ENCODE results near the gene KCTD11. TPM values are rescaled to one million over a fixed set of nuclear protein-coding genes. Genes with fewer than 3 reads are reported as not detected.

The KCTD11 gene
- total RNA-seq, result 7.0 TPM

DNA sequence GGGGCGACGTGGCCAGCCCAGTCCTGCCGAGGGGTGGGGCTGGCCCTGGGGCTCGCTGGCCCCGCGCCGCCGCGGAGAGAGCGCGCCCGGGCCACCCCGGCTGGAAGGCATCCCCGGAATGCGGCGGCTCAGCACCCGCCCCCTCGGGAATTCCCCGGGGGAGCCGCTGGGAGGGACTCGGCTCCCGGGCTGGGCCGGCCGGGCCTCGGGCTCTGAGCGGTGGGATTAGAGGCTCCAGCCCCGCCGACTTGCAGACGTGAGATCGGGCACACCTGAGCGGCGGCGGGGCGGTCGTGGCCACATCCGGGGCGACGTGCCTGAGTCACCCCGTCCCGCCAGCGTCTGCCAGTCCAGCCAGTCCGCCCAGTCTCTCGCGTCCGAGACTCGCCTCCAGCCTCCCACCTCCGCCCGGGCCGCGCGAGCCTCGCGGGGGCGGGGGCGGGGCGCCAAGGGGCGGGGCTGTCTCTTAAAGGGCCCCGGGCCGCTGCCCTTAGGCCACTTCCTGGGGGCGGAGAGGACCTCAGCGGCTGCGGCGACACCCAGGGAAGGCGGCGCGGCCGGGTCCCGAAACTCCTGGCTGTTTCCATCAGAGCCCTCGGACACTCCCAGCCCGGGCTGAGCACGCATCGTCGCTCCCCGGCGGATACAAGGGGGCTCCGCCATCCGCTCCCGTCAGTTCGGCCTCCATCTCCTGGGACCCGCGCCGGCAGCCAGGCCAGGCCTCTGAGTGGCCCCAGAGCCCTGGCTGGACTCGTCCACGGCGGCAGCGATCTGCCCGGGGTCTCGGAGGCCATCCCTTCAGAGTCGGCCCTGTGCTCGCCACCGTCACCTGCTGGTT, at the start of gene KCTD11:
Gene KCTD11, plus strand, starts transcription at position 498 of the 838 bp plus-strand sequence.

DNA sequence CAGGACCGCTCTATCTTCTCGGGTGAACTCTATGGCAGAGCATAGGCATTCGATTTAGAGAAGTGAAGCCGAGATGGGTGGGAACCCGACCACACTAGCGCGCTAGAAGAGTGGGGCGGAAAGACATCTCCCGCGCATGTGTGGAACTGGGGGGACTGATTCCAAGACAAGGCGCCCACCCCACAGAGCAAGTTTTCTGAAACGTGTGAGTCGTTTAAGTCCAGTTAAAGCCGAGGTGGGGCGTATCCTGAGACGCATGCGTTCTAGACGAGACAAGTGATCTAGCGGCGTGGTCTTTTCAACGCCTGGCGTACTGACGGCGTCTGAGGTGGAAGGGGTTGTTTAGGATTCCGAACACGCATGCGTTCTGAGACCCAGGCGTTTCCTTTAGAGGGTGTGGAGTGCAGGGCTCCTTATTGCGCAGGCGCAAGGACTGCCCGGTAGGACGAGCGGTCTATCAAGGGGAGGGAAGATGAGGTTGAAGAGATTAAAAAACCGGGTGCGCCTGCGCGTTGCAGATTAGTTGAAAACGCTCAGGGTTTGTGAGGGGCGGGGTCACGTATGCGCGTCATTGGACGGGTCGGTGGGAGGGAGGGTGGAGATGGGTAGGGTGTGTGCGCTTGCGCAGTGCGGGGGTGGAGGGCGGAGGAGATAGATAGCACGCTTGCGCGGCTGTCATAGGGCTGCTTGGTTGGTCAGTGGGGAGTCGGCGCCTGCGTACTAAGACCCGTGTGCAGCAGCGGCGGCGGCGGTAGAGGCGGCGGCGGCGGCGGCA, 44.9 kb upstream of the KCTD11 start, which contains the start of gene EIF5A:
Gene EIF5A, plus strand, starts transcription at position 718 of the 775 bp plus-strand sequence. CDS start 2,008 bp downstream, outside the sequence.

DNA sequence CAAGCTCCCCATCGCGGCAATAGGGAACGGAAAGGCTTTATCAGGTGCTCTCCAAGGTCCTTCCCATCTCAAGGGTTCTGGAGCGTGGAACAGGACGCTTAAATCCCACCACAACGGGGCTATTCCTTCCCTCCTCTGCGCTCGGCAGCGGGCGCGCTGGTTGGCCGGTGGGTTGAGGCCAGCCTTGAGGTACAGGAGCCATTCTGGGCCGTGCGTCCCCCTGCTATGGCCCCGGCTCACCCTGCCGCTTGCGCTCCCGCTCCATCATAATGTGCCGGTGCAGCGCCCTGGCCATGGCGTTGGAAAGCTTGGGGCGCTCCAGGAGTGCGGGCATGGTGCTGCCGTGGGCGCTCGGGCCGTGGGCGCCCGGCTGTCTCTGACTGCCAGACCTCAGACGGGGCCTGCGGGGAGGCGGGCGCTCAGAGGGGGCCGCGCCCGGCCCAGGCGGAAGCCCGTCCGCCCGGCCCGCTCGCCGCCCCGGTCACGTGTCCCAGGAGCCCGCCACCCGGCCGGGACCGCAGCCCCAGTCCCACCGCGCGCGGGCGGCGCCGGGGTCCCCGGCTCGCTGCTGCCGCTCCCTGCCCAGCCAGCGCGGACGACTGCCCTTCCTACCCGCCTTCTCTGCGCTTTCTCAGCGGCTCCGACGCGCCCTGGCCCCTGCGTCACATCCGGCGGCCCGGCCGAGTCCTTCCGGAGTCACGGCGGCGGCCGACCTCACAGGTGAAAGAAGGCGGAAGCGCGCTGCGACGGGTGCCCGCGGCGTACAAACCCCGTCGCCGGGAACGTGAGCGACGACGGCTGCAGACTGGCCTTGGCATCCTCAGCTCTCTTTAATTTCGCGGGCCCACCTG, 37.0 kb upstream of the KCTD11 start, which contains the start of gene GPS2:
Gene GPS2, minus strand, starts transcription at position 642 of the 851 bp plus-strand sequence. Its CDS starts 308 bp downstream, at position 334.

DNA sequence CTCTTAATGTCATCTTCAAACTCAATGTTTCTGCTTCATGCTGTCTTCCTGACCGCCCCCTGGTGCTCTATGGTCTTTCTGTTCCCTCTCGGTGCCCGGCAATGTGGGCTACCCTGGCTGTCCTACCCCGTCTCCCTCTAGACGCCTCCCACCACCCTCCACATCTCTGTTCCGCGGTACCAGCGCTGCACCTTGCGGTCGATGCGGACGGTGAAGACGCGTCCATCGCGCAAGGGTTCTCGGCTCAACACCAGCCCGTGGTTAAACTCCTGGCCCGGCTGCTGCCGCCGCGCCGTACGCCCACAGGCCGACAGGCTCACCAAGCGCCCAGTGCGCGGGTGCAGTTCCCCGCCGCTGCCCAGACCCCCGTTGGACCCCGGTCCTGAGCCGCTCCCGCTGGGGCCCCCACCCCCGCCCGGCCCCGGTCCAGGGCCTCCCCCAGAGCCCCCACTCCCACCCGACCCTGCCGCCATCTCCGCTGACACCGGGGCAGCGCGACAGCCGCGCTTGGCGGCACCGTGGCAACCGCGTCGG, 23.1 kb upstream of the KCTD11 start, which contains the start of gene NEURL4:
Gene NEURL4, minus strand, starts transcription at position 496 of the 534 bp plus-strand sequence. Its CDS starts 23 bp downstream, at position 473.

DNA sequence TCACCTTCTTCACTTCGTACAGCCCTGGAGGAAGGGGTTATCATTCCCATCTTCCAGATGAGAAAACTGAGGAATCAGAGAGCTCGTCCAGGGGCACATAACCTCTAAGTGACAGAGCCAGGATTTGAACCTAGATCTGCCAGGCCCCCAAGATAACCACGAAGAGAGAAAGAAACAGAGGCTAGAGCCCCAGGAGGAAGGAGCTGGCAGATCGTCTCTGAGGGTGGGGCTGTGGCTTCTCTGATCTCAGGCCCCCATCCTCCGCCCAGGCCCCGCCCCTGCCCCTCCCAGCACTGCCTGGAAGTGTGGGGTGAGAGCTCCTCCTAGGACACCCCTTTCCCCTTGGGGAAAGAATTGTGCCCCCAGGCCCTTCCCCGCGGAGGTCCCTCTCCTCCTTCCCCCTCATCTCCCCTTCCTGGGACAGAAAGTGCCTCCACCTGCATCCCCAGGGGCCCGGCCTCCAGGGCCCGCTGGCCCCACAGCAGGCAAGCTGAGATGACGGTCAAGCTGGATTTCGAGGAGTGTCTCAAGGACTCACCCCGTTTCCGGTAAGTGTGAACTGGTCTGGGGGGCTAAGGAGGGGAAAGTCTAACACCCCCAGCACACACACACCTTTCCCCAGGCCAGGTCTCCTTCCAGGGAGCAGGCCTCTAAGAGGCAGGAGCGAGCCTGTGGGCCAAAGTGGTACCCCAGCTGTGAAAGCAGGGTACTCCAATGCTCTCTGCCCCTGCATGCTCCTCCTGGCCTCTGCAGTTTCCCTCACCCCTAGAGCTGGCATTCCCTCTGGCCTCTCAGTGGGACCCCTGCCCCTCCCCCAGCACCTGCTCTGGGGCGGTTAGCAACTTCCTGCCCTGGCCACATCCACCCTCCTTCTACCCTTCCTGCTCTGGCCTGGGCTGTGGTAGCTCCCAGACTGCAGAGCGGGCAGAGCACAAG, 15.5 kb upstream of the KCTD11 start, which contains the start of gene ACAP1:
Gene ACAP1, plus strand, starts transcription at position 290 of the 936 bp plus-strand sequence. Its CDS starts 206 bp downstream, at position 496.

DNA sequence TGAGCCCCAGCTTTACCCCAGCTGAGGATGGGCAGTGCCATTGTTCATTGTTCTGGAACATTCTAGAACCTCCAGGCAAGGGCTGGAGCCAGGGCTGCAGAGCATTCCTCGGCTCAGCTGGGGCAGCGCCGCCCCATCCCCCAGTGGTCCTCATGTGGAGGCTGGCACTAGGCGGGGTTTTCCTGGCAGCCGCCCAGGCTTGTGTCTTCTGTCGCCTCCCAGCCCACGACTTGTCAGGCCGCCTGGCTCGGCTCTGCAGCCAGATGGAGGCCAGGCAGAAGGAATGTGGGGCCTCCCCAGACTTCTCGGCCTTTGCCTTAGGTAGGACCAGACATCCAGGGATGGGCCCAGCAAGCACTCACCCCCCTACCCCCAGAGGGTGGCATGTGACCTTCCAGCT, 3.1 kb downstream of the KCTD11 start, which contains the start of gene TMEM95:
Gene TMEM95, plus strand, starts transcription at position 104 of the 400 bp plus-strand sequence. Its CDS starts 49 bp downstream, at position 153.

DNA sequence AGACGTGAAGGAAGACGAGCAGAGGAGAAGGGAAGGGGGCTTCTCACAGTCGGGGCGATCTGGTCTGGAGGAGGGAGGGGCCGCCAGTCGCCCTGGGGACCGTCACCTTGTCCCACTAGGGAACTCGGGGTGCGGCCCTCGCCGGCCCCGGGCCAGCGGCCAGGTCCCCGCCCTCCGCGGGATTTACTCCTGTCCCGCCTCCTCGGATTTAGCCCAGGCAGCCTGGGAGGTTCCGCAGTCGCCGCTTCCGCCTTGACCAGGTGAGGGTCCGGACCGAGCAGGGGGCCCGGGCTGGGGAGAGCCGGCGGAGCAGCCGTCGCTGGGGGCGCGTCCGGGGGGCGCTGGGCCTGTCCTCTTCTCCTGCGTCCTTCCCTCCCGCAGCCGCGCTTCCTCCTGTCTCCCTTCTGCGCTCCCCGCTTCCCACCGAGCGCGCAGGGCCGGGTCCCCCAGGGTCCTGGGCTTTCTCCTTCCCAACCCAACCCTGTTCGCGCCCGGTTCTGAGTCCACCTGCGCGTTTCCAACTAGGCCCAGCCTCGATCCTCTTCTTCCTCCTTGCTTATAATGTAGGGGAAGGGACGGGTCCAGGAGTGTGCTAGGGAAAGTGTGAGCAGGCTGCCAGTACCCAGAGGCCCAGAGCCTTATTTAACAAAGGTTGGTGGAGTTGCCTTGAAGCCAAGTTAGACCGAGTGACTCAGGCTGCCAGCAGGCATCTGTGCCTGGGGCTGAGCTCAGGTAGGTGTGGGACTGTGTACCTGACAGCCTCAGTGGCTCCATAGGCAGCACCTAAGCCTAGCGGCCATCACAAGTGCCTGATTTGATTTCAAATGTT, 29.1 kb downstream of the KCTD11 start, which contains the start of gene TNK1:
Gene TNK1, plus strand, starts transcription at position 235 of the 829 bp plus-strand sequence. CDS start 1,838 bp downstream, outside the sequence.

DNA sequence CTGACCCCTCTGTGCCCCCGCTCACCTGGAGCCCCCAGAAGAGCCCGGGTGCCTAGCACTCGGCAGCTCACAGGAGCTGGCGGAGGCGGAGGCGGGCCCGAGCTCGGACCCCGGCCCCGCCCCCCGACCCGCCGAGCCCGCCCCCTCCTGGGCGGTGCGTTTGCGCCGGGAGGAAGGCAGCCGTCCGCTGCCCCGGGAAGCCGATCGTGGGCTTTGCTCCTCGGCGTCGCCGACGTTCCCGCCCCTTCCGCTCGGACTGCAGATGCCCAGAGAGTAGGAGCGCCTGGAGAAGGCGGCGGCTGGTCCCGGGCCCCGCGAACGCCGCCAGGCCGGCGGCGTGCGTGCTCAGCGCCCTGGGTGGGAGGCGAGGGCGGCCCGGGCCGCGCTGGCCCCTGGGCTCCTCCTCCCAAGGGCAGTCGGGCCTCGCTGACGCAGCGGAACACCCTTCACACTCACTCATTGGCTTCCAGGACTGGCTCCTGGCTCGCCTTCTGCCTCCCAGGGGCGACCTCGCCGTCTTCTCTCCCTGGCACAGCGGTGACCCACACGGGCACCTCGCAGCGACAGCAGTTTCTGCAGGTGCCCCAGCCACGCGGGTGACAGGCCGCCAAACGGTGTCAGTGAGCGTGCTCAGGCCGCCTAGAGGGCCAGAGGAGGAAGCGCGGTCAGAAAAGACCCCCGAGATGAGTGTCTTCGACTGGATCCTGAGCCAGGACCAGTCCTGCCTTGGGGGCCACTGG, 42.7 kb downstream of the KCTD11 start, which contains the start of gene PLSCR3:
Gene PLSCR3, minus strand, starts transcription at position 74 of the 740 bp plus-strand sequence. CDS start 415 bp downstream, outside the sequence.

DNA sequence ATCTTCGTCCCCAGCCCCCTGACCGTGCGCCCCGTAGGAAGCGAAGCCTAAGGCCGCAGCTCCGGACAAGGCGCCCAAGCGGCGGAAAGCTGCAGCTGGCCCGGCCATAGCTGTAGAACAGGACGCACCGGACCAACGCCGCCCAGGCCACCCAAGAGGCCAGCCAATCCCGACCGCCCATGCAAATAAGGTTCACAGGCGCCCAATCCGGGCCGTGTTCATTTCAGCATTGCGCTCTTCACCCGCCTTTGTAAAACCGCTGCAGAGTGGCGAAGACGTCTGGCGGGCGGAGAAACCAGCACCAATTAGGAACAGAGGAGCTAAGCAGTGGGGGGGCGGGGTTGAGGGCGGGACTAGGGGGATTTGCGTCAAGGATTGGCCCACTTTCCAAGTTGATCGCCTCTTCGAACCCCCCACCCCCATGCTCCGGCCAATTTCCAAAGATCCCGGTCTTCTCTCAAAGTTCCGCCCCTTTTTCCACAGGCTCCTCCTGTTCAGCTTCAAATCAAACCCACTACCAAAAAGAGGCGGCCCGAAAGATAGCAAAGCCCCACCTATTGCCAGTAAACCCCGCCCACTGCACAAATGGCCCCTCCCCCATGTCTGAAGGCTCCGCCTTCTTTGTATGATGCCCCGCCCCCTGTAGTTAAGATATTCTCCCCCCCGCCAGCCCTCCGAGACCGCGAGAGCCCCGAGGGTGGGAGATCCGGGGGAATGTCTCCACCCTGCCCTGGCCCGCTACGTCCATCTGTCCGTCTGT, 52.2 kb downstream of the KCTD11 start, which contains the start of gene TMEM256:
Gene TMEM256, minus strand, starts transcription at position 121 of the 760 bp plus-strand sequence. Its CDS starts 13 bp downstream, at position 108.

Small RNAs within 50 kb of the gene (small RNA-seq; reads per million reads assigned to genes)
- not detected for gene AC026954.2 (ENCODE audit: low replicate concordance)

Other genes starting within 250 kb of the KCTD11 start
- 2.2 TPM for gene ASGR2, start 237.3 kb upstream of the KCTD11 start, total RNA-seq
- 5.5 TPM for gene ASGR1, start 172.8 kb upstream of the KCTD11 start, total RNA-seq
- gene DLG4, start 132.3 kb upstream of the KCTD11 start, total RNA-seq, result 36.0 TPM
- gene ACADVL, start 132.2 kb upstream of the KCTD11 start, total RNA-seq, result 342 TPM
- gene DVL2, start 117.6 kb upstream of the KCTD11 start, total RNA-seq, result 73.5 TPM
- 44.4 TPM for gene PHF23, start 112.7 kb upstream of the KCTD11 start, total RNA-seq
- 226 TPM for gene GABARAP, start 109.7 kb upstream of the KCTD11 start, total RNA-seq
- gene CTDNEP1, start 100.4 kb upstream of the KCTD11 start, total RNA-seq, result 77.3 TPM
- gene ELP5, start 99.9 kb upstream of the KCTD11 start, total RNA-seq, result 27.2 TPM
- 65.5 TPM for gene CLDN7, start 89.7 kb upstream of the KCTD11 start, total RNA-seq
- gene SLC2A4, start 70.4 kb upstream of the KCTD11 start, total RNA-seq, result 19.6 TPM
- 2.0 TPM for gene YBX2, start 57.5 kb upstream of the KCTD11 start, total RNA-seq
- 179 TPM for gene EIF5A, start 44.5 kb upstream of the KCTD11 start, total RNA-seq
- 30.4 TPM for gene GPS2, start 36.8 kb upstream of the KCTD11 start, total RNA-seq
- gene NEURL4, start 22.8 kb upstream of the KCTD11 start, total RNA-seq, result 31.2 TPM
- gene ACAP1, start 15.6 kb upstream of the KCTD11 start, total RNA-seq, result 4.8 TPM
- gene TMEM95, start 3.0 kb downstream of the KCTD11 start, total RNA-seq, result not detected
- gene TNK1, start 28.9 kb downstream of the KCTD11 start, total RNA-seq, result 5.5 TPM
- gene PLSCR3, start 42.4 kb downstream of the KCTD11 start, total RNA-seq, result 23.1 TPM
- gene TMEM256, start 51.9 kb downstream of the KCTD11 start, total RNA-seq, result 109 TPM
- gene NLGN2, start 55.7 kb downstream of the KCTD11 start, total RNA-seq, result 21.3 TPM
- not detected for gene SPEM1, start 68.2 kb downstream of the KCTD11 start, total RNA-seq
- not detected for gene SPEM2, start 73.5 kb downstream of the KCTD11 start, total RNA-seq
- not detected for gene SPEM3, start 76.7 kb downstream of the KCTD11 start, total RNA-seq
- 5.0 TPM for gene TMEM102, start 83.3 kb downstream of the KCTD11 start, total RNA-seq
- gene FGF11, start 87.3 kb downstream of the KCTD11 start, total RNA-seq, result 4.8 TPM
- gene CHRNB1, start 92.9 kb downstream of the KCTD11 start, total RNA-seq, result 21.4 TPM
- 31.0 TPM for gene ZBTB4, start 127.5 kb downstream of the KCTD11 start, total RNA-seq
- gene SLC35G6, start 129.3 kb downstream of the KCTD11 start, total RNA-seq, result not detected
- gene POLR2A, start 132.2 kb downstream of the KCTD11 start, total RNA-seq, result 118 TPM
- gene TNFSF12, start 196.9 kb downstream of the KCTD11 start, total RNA-seq, result 11.6 TPM
- 10.2 TPM for gene TNFSF13, start 206.6 kb downstream of the KCTD11 start, total RNA-seq
- 58.0 TPM for gene SENP3, start 209.8 kb downstream of the KCTD11 start, total RNA-seq
- gene CD68, start 227.5 kb downstream of the KCTD11 start, total RNA-seq, result 16.2 TPM
- gene MPDU1, start 231.7 kb downstream of the KCTD11 start, total RNA-seq, result 49.6 TPM
- gene SOX15, start 237.9 kb downstream of the KCTD11 start, total RNA-seq, result 1.5 TPM

Data from metanephros (tissue), 2 donors.